Adrenal gland (tissue), 12 donors: ENCODE results near the gene SPOCK3. TPM values are rescaled to one million over a fixed set of nuclear protein-coding genes. Genes with fewer than 3 reads are reported as not detected.

ENCODE experiments used
- DNase-seq, 7 donors: peaks; one replicate each; pipeline ENCODE4 v3.0.0-alpha.2; 2019 to 2020
- H3K27ac ChIP-seq, 5 donors: fragments of 200-600 bp; sonication (generic) in 4 of 5; 1 replicate in 3 of 5; 2 replicates in 2 of 5; pipeline versions ENCODE4 v1.5.1 to v1.8.0; 2016 to 2020; ENCODE audit warnings: mild to moderate bottlenecking in 1 of 5
- H3K27me3 ChIP-seq: fragments of 200-600 bp; 2 replicates; pipeline ENCODE4 v1.8.0; 2021
- H3K36me3 ChIP-seq, 2 donors: fragments of 200-600 bp; replicated peaks in 1 of 2; 1 replicate in 1 of 2; 2 replicates in 1 of 2; pipeline versions ENCODE4 v1.5.1 to v1.8.0; 2018 to 2022
- H3K4me1 ChIP-seq, 2 donors: fragments of 200-600 bp; replicated peaks in 1 of 2; 1 replicate in 1 of 2; 2 replicates in 1 of 2; pipeline versions ENCODE4 v1.5.1 to v1.8.0; 2018 to 2021
- H3K4me3 ChIP-seq, 4 donors: fragments of 200-600 bp; sonication (generic) in 3 of 4; one replicate each; pipeline ENCODE4 v1.5.1; 2016 to 2018
- H3K9me3 ChIP-seq, 3 donors: fragments of 200-600 bp; sonication (generic) in 1 of 3; replicated peaks in 1 of 3; 1 replicate in 2 of 3; 2 replicates in 1 of 3; pipeline versions ENCODE4 v1.5.1 to v1.8.0; 2016 to 2021
- CTCF ChIP-seq, 6 experiments: fragments of 450-650 bp in 4 of 6; fragments of 200-600 bp in 2 of 6; sonication (generic) in 1 of 6; IDR thresholded peaks; 1 replicate in 5 of 6; 2 replicates in 1 of 6; pipeline versions ENCODE4 v1.5.1 to v1.8.0; 2016 to 2021; ENCODE audit warnings: antibody characterized with exemption in 6 of 6, mild to moderate bottlenecking in 2 of 6, moderate library complexity in 1 of 6
- POLR2A ChIP-seq, 2 donors: fragments of 450-650 bp; IDR thresholded peaks; one replicate each; pipeline ENCODE4 v1.6.1; 2017; ENCODE audit warnings: antibody characterized with exemption in 2 of 2, mild to moderate bottlenecking in 2 of 2, moderate library complexity in 1 of 2
- WGBS, 4 donors: extraction: QIAGEN DNeasy Blood & Tissue Kit in 2 of 4; methylation state at CpG; one replicate each; pipeline versions ENCODE4 v1.1.5 to v1.1.7; 2013 to 2017; 5-methylcytosine and 5-hydroxymethylcytosine counted together
- intact Hi-C, 2 donors: fragments of 100-400 bp; cut with DNase I; formaldehyde crosslinking; loops; one replicate each; pipeline versions ENCODE4 v1.14.1 to v1.15.0; 2022 to 2023
- polyA plus RNA-seq, 3 donors: library from polyadenylated mRNA; stranded (reverse); fragments of 200-250 nt in 2 of 3; fragments of 350-450 nt in 1 of 3; fragmentation: Illumina TruSeq in 1 of 3; extraction: RNeasy Lipid Tissue Mini Kit (QIAGEN cat#74804) in 1 of 3; gene quantifications; one replicate each; pipeline ENCODE4 v1.2.3, GENCODE V29; 2013 to 2014
- total RNA-seq, 9 donors: library from RNA; depleted of rRNA in 4 of 9; stranded (reverse); fragments of >200 nt in 4 of 9; fragments of 120-200 nt in 1 of 9; fragmentation: NEBNext Ultra II Directional in 1 of 9; extraction: Animal tissue kit (Norgen Biotek cat#: 25700) in 1 of 9; gene quantifications; one replicate each; pipeline versions ENCODE4 v1.1.0 to v1.2.4, GENCODE V29; 2013 to 2023
- donor health status: healthy with polysubstance abuse.
- donor health status: Bipolar disorder and iron deficiency.
- donor health status: DM: yes; HTN: yes; CAD: no.
- donor health status: DM: no; HTN: no; CAD: no.
- donor health status: DM: no; HTN: no; CAD: no.
- donor health status: DM: yes; HTN: yes; CAD: no.

The SPOCK3 gene
- total and polyA plus RNA-seq, 12 donors = 0.18 to 30.3 (median 3.0) TPM; not detected in 1

GRCh38 chr4:166823848-166824247 lies 410.4 kb downstream of the SPOCK3 start:
- no peak overlapping the region for H3K4me3 ChIP-seq
- no peak for DNase-seq
- H3K9me3 ChIP-seq = no peaks in the 10 kb centered on the region
- no peaks in the 10 kb centered on the region for H3K4me1 ChIP-seq
- intact Hi-C loops = no loop called here
- no peaks in the 10 kb centered on the region for H3K27me3 ChIP-seq
- TF ChIP-seq POLR2A (IDR thresholded peaks at IDR 0.05) (no peak), CTCF (IDR thresholded peaks at IDR 0.05) (no peak)
- H3K36me3 ChIP-seq = no peaks in the 10 kb centered on the region
- WGBS, 4 donors = 47 to 66% (median 56%) methylated on average over 3 of the region's 3 CpGs
- no peak overlapping the region for H3K27ac ChIP-seq

GRCh38 chr4:166823126-166823525 lies 411.2 kb downstream of the SPOCK3 start:
- no peak for DNase-seq
- WGBS, 4 donors = 53 to 86% (median 66%) methylated on average over 1 of the region's 1 CpG
- Histone ChIP-seq H3K9me3 (no peaks in the 10 kb centered on the region), H3K36me3 (no peaks in the 10 kb centered on the region), H3K27ac (no peak overlapping the region), H3K4me1 (no peaks in the 10 kb centered on the region), H3K4me3 (no peak overlapping the region), H3K27me3 (no peaks in the 10 kb centered on the region)
- TF ChIP-seq CTCF (IDR thresholded peaks at IDR 0.05) (no peak), POLR2A (IDR thresholded peaks at IDR 0.05) (no peak)
- intact Hi-C loops = no loop called here

GRCh38 chr4:166822386-166822785 lies 411.9 kb downstream of the SPOCK3 start:
- no peaks in the 10 kb centered on the region for H3K27me3 ChIP-seq
- no peak for TF ChIP-seq POLR2A (IDR thresholded peaks at IDR 0.05)
- TF ChIP-seq CTCF (IDR thresholded peaks at IDR 0.05) = no peak
- H3K4me1 ChIP-seq = no peaks in the 10 kb centered on the region
- 79 to 90% (median 82%) methylated on average over 4 of the region's 4 CpGs for WGBS, 4 donors
- intact Hi-C loops = no loop called here
- no peak for DNase-seq
- H3K4me3 ChIP-seq = no peak overlapping the region
- H3K36me3 ChIP-seq = no peaks in the 10 kb centered on the region
- no peak overlapping the region for H3K27ac ChIP-seq
- H3K9me3 ChIP-seq = no peaks in the 10 kb centered on the region

GRCh38 chr4:166816890-166817289 lies 417.4 kb downstream of the SPOCK3 start:
- Histone ChIP-seq H3K4me1 (no peaks in the 10 kb centered on the region), H3K36me3 (no peaks in the 10 kb centered on the region), H3K4me3 (no peak overlapping the region), H3K27me3 (no peaks in the 10 kb centered on the region), H3K27ac (no peak overlapping the region), H3K9me3 (no peaks in the 10 kb centered on the region)
- intact Hi-C loops = no loop called here
- DNase-seq = peak in 3 of 7 donors; percentile 7 to 58 (median 9)
- TF ChIP-seq POLR2A (IDR thresholded peaks at IDR 0.05) = no peak
- TF ChIP-seq CTCF (IDR thresholded peaks at IDR 0.05) = no peak
- 16 to 50% (median 17%) methylated on average over 3 of the region's 3 CpGs for WGBS, 4 donors
